HG03135 (cell line): Measurements from ENCODE around the gene UBE2R2.
"Not testable (repeated sequence)": the region's sequence is repeated elsewhere in the genome, so short reads cannot be mapped to it uniquely, and the experiment has no call there.

Source experiments
- ATAC-seq: cut with Tn5 transposase; IDR thresholded peaks from one replicate; pipeline ENCODE4 v1.9.1; 2021; ENCODE audit warnings: mild to moderate bottlenecking, moderate library complexity; ENCODE audit not compliant: unreplicated experiment

UBE2R2 gene

DNA sequence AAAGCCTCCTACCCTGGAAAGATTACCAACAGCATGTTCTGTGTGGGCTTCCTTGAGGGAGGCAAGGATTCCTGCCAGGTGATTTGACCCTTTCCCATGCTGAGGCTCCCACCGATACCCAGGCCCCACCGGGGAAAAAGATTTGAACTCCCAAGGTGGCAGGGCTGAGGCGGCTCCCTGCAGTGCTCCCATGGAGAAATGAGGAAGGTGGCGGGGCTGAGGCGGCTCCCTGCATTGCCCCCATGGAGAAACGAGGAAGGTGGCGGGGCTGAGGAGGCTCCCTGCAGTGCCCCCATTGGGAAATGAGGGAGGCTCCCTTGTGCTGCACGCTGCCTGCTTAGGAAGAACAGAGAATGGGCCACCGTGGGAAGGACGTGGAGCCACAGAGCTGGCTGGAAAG, 18.4 kb upstream of the UBE2R2 start:
- ATAC-seq = no peak

- no peak for ATAC-seq
These were observed 16.8 kb upstream of the UBE2R2 start for GRCh38 chr9:33799928-33800704.

DNA sequence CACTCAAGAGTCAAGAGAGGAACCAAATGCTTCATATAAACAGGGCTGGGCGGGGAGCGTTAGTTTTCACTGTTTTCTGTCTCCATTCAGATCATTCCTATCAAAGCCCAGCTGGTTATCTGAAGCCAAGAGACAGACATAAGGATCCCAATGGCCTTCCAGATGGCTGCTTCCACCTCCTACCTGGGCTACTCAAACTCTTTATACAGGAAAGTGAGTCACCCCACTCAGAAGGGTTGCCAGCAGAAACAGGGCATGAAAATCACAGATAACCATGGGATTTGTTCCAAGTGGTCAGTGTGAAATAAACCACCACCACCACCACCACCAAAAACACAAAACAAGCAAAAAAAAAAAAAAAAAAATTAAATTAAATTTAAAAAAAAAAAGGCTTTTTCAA, 16.1 kb upstream of the UBE2R2 start:
- ATAC-seq = no peak

GRCh38 chr9:33801943-33802500, 14.9 kb upstream of the UBE2R2 start:
- ATAC-seq = not testable (repeated sequence)

DNA sequence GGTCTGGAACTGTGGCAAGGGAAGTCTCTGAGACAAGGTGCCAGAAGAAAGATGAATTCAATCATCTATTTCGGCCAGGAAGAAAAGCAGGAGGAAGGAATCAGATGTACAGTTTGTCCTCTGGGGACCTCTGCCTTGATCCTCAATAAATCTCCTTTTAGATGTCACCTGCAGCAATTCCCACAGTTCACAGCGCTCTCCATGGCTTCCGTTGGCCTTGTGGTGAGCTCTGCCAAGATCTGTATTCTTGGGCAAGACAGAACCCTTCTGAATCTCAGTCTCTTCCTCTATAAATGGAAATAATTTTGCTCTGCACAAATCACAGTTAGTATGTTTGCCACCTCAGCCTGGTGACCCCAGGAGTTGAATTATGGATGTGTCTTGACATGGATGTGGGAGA, 12.8 kb upstream of the UBE2R2 start:
- not testable (repeated sequence) for ATAC-seq

GRCh38 chr9:33807156-33807555, 9.8 kb upstream of the UBE2R2 start:
- not testable (repeated sequence) for ATAC-seq

- ATAC-seq = peak; percentile 27
These were observed 8.0 kb upstream of the UBE2R2 start for GRCh38 chr9:33808979-33809322.

GRCh38 chr9:33809506-33809905, 7.5 kb upstream of the UBE2R2 start:
- ATAC-seq = no peak

GRCh38 chr9:33813712-33814641, 3.0 kb upstream of the UBE2R2 start:
- no peak for ATAC-seq

DNA sequence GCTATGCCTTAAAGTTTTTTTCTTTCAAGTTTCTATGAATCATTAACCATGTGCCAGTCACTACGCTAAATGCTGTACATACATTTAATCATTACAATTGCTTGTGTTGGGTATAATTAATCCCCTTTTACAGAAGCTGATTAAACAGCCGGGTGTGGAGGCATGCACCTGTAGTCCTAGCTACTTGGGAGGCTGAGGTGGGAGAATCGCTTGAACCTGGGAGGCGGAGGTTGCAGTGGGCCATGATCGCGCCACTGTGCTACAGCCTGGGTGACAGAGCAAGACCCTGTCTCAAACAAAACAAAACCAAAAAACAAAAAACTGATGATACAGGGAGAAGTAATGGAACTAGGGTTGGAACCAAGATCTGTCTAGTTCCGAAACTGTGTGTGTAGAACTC, 1.2 kb upstream of the UBE2R2 start:
- ATAC-seq = no peak

DNA sequence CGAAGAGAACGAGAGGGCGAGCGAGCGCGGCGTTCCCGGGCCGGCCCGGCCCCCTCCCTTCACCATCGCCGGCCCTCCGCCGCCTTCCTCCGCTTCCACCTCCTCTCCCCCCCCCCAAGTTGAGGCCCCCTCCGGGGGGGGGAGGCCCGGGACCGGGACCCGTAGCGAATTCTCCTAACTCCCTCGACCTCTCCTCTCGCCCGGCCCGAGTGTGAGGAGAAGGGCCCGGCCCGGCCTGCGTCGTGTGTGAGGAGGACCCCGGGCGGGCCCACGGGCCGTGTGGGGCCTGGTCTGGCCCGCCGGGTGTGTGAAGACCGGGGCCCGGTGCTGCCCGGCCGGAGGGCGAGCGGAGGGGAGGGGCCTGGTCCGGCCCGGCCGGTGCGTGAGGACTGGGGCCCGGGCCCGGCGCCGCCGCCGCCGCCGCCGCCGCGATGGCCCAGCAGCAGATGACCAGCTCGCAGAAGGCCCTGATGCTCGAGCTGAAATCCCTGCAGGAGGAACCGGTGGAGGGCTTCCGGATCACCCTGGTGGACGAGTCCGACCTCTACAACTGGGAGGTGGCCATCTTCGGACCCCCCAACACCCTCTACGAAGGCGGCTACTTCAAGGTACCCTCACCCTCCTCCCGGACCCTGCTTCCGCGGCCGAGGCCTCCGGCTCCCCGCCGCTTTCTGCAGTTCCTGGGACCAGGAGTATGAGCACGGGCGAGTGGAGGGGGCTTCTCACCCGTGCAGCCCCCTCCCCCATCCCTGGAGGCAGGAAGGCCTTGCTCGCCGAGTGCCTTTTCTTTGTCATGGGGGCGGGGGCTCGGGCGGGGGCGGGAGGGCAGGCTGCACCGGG, 587 bp downstream of the UBE2R2 start:
- ATAC-seq = no peak

GRCh38 chr9:33818167-33818846, 1.3 kb downstream of the UBE2R2 start:
- ATAC-seq = no peak

- no peak for ATAC-seq
These were observed 2.0 kb downstream of the UBE2R2 start for GRCh38 chr9:33818847-33819500.

DNA sequence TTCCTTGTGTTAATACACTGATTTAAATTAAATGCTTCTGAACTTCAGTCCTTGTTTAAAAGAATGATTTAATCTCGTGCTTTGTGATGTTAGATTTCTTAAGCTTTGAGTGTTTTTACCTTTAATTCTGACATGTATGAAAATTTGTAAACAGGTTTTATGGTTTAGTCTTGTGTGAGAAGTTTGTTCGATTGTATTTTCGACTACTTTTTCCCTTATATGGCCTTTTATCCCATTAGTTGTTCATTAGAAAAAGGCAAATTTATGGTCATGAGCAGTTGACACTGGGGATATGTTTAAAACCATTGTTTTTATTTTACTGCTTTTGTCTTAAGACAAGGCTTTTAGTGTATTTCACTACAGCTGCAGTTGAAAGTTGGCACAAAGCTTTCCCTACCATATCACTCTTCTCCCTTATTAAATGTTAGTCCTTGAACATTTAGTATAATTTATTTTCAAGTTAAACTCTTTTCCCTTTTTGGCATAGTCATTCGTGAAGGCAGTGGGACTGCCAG, 3.3 kb downstream of the UBE2R2 start:
- ATAC-seq = no peak

DNA sequence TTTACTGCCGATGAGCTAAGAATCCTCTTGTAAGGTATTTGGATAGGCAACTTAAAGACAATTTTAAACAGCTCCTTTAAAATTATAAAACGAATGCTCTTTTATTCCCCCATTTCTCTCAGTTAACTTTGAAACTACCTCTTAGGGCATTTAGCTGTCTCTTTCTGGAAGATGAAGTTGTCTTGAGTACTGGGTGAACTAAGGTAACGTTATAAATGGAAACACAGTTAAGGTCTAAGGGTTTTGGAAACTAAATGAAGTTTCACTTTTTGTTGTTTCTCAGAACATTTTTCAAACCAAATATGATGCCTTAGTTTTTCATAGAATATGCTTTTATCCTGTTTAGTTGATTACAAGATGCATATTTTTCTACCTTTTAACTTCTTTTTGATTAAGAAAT, 6.8 kb downstream of the UBE2R2 start:
- no peak for ATAC-seq

DNA sequence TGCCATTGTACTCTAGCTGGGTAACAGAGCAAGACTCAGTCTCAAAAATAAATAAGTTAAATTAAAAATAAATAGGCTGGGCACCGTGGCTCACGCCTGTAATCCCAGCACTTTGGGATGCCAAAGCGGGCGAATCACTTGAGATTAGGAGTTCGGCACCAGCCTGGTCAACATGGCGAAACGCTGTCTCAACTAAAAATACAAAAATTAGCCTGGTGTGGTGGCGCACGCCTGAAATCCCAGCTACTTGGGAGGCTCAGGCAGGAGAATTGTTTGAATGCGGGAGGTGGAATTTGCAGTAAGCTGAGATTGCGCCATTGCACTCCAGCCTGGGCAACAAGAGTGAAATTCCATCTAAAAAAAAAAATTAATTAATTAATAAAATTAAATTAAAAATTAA, 10.3 kb downstream of the UBE2R2 start:
- ATAC-seq = not testable (repeated sequence)

DNA sequence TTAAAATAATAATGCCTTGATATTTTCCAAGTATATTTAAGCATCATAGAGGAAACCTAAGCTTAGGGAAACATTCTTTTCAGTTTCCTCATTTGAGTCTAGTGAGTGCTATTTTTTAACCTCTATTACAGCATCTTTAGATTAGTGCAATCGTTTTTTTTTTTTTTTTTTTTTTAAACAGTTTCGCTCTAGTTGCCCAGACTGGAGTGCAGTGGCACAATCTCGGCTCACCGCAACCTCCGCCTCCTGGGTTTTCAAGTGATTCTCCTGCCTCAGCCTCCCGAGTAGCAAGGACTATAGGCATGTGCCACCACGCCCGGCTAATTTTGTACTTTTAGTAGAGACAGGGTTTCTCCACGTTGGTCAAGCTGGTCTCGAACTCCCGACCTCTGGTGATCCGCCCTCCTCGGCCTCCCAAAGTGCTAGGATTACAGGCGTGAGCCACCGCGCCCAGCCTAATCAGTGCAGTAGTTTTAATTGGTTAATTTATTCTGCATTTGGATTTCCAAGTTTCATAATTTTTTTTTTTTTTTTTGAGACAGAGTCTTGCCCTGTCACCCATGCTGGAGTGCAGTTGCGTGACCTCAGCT, 12.8 kb downstream of the UBE2R2 start:
- ATAC-seq = not testable (repeated sequence)

DNA sequence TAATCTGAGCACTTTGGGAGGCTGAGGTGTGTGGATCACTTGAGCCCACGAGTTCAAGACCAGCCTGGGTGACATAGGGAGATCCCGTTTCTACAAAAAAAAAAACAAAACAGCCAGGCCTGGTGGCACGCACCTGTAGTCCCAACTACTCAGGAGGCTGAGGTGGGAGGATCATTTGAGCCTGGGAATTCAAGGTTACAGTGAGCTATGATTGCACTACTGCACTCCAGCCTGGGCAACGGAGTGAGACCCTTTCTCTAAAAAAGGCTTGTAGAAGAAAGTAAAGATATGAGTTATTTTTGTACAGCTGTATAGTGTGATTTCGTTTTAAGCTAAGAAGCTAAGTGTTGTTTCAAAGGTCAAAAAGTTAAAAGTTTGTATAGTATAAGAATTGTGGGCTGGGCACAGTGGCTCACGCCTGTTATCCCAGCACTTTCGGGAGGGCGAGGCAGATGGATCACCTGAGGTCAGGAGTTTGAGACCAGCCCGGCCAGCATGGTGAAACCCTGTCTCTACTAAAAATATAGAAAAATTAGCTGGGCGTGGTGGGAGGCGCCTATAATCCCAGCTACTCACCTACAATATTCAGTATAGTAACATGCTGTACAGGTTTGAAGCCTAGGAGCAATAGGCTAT, 18.8 kb downstream of the UBE2R2 start:
- ATAC-seq = no peak

DNA sequence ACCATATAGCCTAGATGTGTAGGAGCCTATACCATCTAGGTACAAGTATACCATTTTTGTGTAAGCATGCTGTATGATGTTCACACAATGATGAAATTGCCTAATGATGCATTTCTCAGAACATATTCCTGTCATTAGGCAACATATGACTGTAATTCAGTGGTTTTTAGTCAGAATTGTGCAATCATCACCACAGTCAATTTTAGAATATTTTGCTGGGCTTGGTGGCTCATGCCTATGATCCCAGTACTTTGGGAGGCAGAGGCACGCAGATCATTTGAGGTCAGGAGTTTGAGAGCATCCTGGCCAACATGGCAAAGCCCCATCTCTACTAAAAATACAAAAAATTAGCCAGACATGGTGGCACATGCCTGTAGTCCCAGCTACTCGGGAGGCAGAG, 19.3 kb downstream of the UBE2R2 start:
- ATAC-seq = not testable (repeated sequence)
